Memory B cell (primary cell): Measurements from ENCODE around the gene NYAP1.
A peak's percentile ranks its signal among the peaks of the same experiment; 100 is the strongest.
"Not testable (repeated sequence)": the region's sequence is repeated elsewhere in the genome, so short reads cannot be mapped to it uniquely, and the experiment has no call there.

Source experiments
- ATAC-seq: fragments of 150-1000 bp; cut with Tn5 transposase; 2 replicates; pipeline ENCODE4 v1.10.0; 2021; ENCODE audit warnings: low read depth, mild to moderate bottlenecking, moderate library complexity
- DNase-seq, 2 donors: peaks; one replicate each; pipeline ENCODE4 v3.0.0; 2022; ENCODE audit warnings: low spot score in 2 of 2
- H3K27ac Mint-ChIP-seq: one replicate; pipeline ENCODE4 v1.8.0; 2022; ENCODE audit warnings: mild to moderate bottlenecking, moderate library complexity, mixed read lengths
- H3K27me3 Mint-ChIP-seq: one replicate; pipeline ENCODE4 v1.8.0; 2022; ENCODE audit warnings: mixed read lengths
- H3K36me3 Mint-ChIP-seq: one replicate; pipeline ENCODE4 v1.8.0; 2022; ENCODE audit warnings: mild to moderate bottlenecking, mixed read lengths
- H3K4me1 Mint-ChIP-seq: one replicate; pipeline ENCODE4 v1.8.0; 2022; ENCODE audit warnings: mixed read lengths
- H3K4me3 Mint-ChIP-seq: one replicate; pipeline ENCODE4 v1.8.0; 2022; ENCODE audit warnings: mild to moderate bottlenecking, moderate library complexity, mixed read lengths
- H3K9me3 Mint-ChIP-seq: one replicate; pipeline ENCODE4 v1.8.0; 2022; ENCODE audit warnings: mixed read lengths

Gene NYAP1

GRCh38 chr7:100484673-100485045 is 932 bp downstream of the NYAP1 start:
- Mint-ChIP-seq H3K4me3 (peak overlapping the region; percentile 30), H3K9me3 (no peaks in the 10 kb centered on the region), H3K27ac (no peak overlapping the region), H3K36me3 (no peaks in the 10 kb centered on the region), H3K27me3 (peaks cover 6% of the 10 kb centered on the region), H3K4me1 (peaks cover 10% of the 10 kb centered on the region)
- ATAC-seq: no peak
- DNase-seq: no peak

GRCh38 chr7:100485471-100485876 is 1.7 kb downstream of the NYAP1 start:
- Mint-ChIP-seq H3K36me3 (no peaks in the 10 kb centered on the region), H3K27me3 (peaks cover 10% of the 10 kb centered on the region), H3K27ac (no peak overlapping the region), H3K9me3 (no peaks in the 10 kb centered on the region), H3K4me1 (peaks cover 10% of the 10 kb centered on the region), H3K4me3 (no peak overlapping the region)
- ATAC-seq (no peak), DNase-seq (no peak)

GRCh38 chr7:100486111-100486636 is 2.4 kb downstream of the NYAP1 start:
- no peak for DNase-seq
- Mint-ChIP-seq H3K27ac (no peak overlapping the region), H3K4me3 (no peak overlapping the region), H3K27me3 (peaks cover 10% of the 10 kb centered on the region), H3K4me1 (peaks cover 10% of the 10 kb centered on the region), H3K36me3 (no peaks in the 10 kb centered on the region), H3K9me3 (no peaks in the 10 kb centered on the region)
- no peak for ATAC-seq

- H3K27me3 Mint-ChIP-seq: peaks cover 10% of the 10 kb centered on the region
- ATAC-seq (no peak), DNase-seq (no peak)
- no peak overlapping the region for H3K27ac Mint-ChIP-seq
- no peak overlapping the region for H3K4me3 Mint-ChIP-seq
- peaks cover 10% of the 10 kb centered on the region for H3K4me1 Mint-ChIP-seq
- H3K36me3 Mint-ChIP-seq: no peaks in the 10 kb centered on the region
- H3K9me3 Mint-ChIP-seq: no peaks in the 10 kb centered on the region
These were observed 3.2 kb downstream of the NYAP1 start for GRCh38 chr7:100486753-100487446.

GRCh38 chr7:100488333-100489095 is 4.8 kb downstream of the NYAP1 start:
- H3K4me3 Mint-ChIP-seq: no peak overlapping the region
- H3K27me3 Mint-ChIP-seq: peaks cover 13% of the 10 kb centered on the region
- no peaks in the 10 kb centered on the region for H3K9me3 Mint-ChIP-seq
- no peak for DNase-seq
- no peaks in the 10 kb centered on the region for H3K36me3 Mint-ChIP-seq
- H3K4me1 Mint-ChIP-seq: peaks cover 12% of the 10 kb centered on the region
- H3K27ac Mint-ChIP-seq: no peak overlapping the region
- no peak for ATAC-seq

- DNase-seq: no peak
- ATAC-seq: no peak
- no peak overlapping the region for H3K4me3 Mint-ChIP-seq
- H3K27ac Mint-ChIP-seq: peak overlapping the region; percentile 32
- peaks cover 13% of the 10 kb centered on the region for H3K27me3 Mint-ChIP-seq
- H3K36me3 Mint-ChIP-seq: no peaks in the 10 kb centered on the region
- no peaks in the 10 kb centered on the region for H3K9me3 Mint-ChIP-seq
- peaks cover 10% of the 10 kb centered on the region for H3K4me1 Mint-ChIP-seq
These were observed 5.4 kb downstream of the NYAP1 start for GRCh38 chr7:100489121-100489520.

GRCh38 chr7:100489824-100490223 is 6.1 kb downstream of the NYAP1 start:
- H3K36me3 Mint-ChIP-seq: no peaks in the 10 kb centered on the region
- H3K27me3 Mint-ChIP-seq: peaks cover 13% of the 10 kb centered on the region
- DNase-seq: no peak
- H3K4me3 Mint-ChIP-seq: no peak overlapping the region
- peaks cover 10% of the 10 kb centered on the region for H3K4me1 Mint-ChIP-seq
- H3K27ac Mint-ChIP-seq: no peak overlapping the region
- H3K9me3 Mint-ChIP-seq: no peaks in the 10 kb centered on the region
- ATAC-seq: peak; percentile 54

GRCh38 chr7:100490483-100491191 is 6.9 kb downstream of the NYAP1 start:
- peaks cover 10% of the 10 kb centered on the region for H3K4me1 Mint-ChIP-seq
- H3K4me3 Mint-ChIP-seq: no peak overlapping the region
- peaks cover 13% of the 10 kb centered on the region for H3K27me3 Mint-ChIP-seq
- DNase-seq (no peak), ATAC-seq (peak; percentile 15)
- H3K36me3 Mint-ChIP-seq: no peaks in the 10 kb centered on the region
- H3K9me3 Mint-ChIP-seq: no peaks in the 10 kb centered on the region
- H3K27ac Mint-ChIP-seq: no peak overlapping the region

- no peaks in the 10 kb centered on the region for H3K36me3 Mint-ChIP-seq
- no peak overlapping the region for H3K4me3 Mint-ChIP-seq
- H3K27me3 Mint-ChIP-seq: peaks cover 10% of the 10 kb centered on the region
- no peak for ATAC-seq
- no peak for DNase-seq
- peaks cover 10% of the 10 kb centered on the region for H3K4me1 Mint-ChIP-seq
- no peak overlapping the region for H3K27ac Mint-ChIP-seq
- no peaks in the 10 kb centered on the region for H3K9me3 Mint-ChIP-seq
These were observed 7.5 kb downstream of the NYAP1 start for GRCh38 chr7:100491192-100491578.

- peaks cover 10% of the 10 kb centered on the region for H3K4me1 Mint-ChIP-seq
- no peak overlapping the region for H3K27ac Mint-ChIP-seq
- ATAC-seq (peak; percentile 4), DNase-seq (no peak)
- peak overlapping the region; percentile 69 for H3K4me3 Mint-ChIP-seq
- H3K27me3 Mint-ChIP-seq: peaks cover 10% of the 10 kb centered on the region
- H3K36me3 Mint-ChIP-seq: no peaks in the 10 kb centered on the region
- H3K9me3 Mint-ChIP-seq: no peaks in the 10 kb centered on the region
These were observed 9.2 kb downstream of the NYAP1 start for GRCh38 chr7:100492738-100493475.

GRCh38 chr7:100493476-100494264 is 9.9 kb downstream of the NYAP1 start:
- Mint-ChIP-seq H3K27me3 (peaks cover 10% of the 10 kb centered on the region), H3K27ac (no peak overlapping the region), H3K4me3 (peak overlapping the region; percentile 69), H3K36me3 (no peaks in the 10 kb centered on the region), H3K9me3 (no peaks in the 10 kb centered on the region), H3K4me1 (peaks cover 10% of the 10 kb centered on the region)
- DNase-seq (no peak), ATAC-seq (peak; percentile 82)

GRCh38 chr7:100496509-100496908 is 12.8 kb downstream of the NYAP1 start:
- no peak for ATAC-seq
- Mint-ChIP-seq H3K4me1 (peaks cover 6% of the 10 kb centered on the region), H3K27ac (no peak overlapping the region), H3K36me3 (no peaks in the 10 kb centered on the region), H3K27me3 (peaks cover 3% of the 10 kb centered on the region), H3K9me3 (no peaks in the 10 kb centered on the region), H3K4me3 (no peak overlapping the region)
- no peak for DNase-seq

GRCh38 chr7:100500743-100501142 is 17.0 kb downstream of the NYAP1 start:
- H3K4me1 Mint-ChIP-seq, ATAC-seq, H3K4me3 Mint-ChIP-seq, H3K9me3 Mint-ChIP-seq, DNase-seq, H3K36me3 Mint-ChIP-seq, H3K27ac Mint-ChIP-seq, H3K27me3 Mint-ChIP-seq: not testable (repeated sequence)
